Loucy (cell line): Measurements from ENCODE around the gene ZFP62.
A peak's percentile ranks its signal among the peaks of the same experiment; 100 is the strongest.

Experiments
- H2AFZ ChIP-seq: fragments of 200-600 bp; sonication (generic); 2 replicates; pipeline ENCODE4 v1.6.0; 2016; ENCODE audit warnings: antibody characterized with exemption, mild to moderate bottlenecking, low read length, moderate library complexity
- H3F3A ChIP-seq: fragments of 200-600 bp; 2 replicates; pipeline ENCODE4 v1.6.0; 2016; ENCODE audit warnings: antibody characterized with exemption, low read depth, mild to moderate bottlenecking
- H3K27me3 ChIP-seq: fragments of 200-600 bp; sonication (generic); 2 replicates; pipeline ENCODE4 v1.6.1; 2014; ENCODE audit warnings: low read length, mild to moderate bottlenecking; ENCODE audit not compliant: insufficient read depth, poor library complexity, severe bottlenecking
- H3K36me3 ChIP-seq: fragments of 200-600 bp; sonication (generic); 2 replicates; pipeline ENCODE4 v1.6.1; 2016; ENCODE audit warnings: low read length; ENCODE audit not compliant: insufficient read depth
- H3K4me1 ChIP-seq: fragments of 200-600 bp; sonication (generic); 2 replicates; pipeline ENCODE4 v1.5.1; 2014; ENCODE audit warnings: low read length, mild to moderate bottlenecking; ENCODE audit not compliant: insufficient read depth, poor library complexity, severe bottlenecking
- H3K4me2 ChIP-seq: fragments of 200-600 bp; sonication (generic); 2 replicates; pipeline ENCODE4 v1.6.0; 2014; ENCODE audit warnings: antibody characterized with exemption, low read length, low read depth, mild to moderate bottlenecking; ENCODE audit not compliant: poor library complexity, severe bottlenecking
- H3K4me3 ChIP-seq: fragments of 200-600 bp; sonication (generic); 2 replicates; pipeline ENCODE4 v1.5.1; 2014; ENCODE audit warnings: low read length, mild to moderate bottlenecking, mixed read lengths; ENCODE audit not compliant: poor library complexity, severe bottlenecking
- H3K79me2 ChIP-seq: fragments of 200-600 bp; sonication (generic); 2 replicates; pipeline ENCODE4 v1.6.1; 2014; ENCODE audit warnings: low read length; ENCODE audit not compliant: insufficient read depth
- H3K9ac ChIP-seq: fragments of 200-600 bp; sonication (generic); 2 replicates; pipeline ENCODE4 v1.6.0; 2014; ENCODE audit warnings: mild to moderate bottlenecking, low read depth, low read length, moderate library complexity; ENCODE audit not compliant: poor library complexity, severe bottlenecking
- H3K9me2 ChIP-seq: fragments of 200-600 bp; sonication (generic); replicated peaks from 2 replicates; pipeline ENCODE4 v1.6.1; 2016; ENCODE audit warnings: low read depth, low read length, mixed read lengths
- H3K9me3 ChIP-seq: fragments of 200-600 bp; sonication (generic); 2 replicates; pipeline ENCODE4 v1.6.1; 2014; ENCODE audit warnings: mild to moderate bottlenecking, antibody characterized with exemption, low read length, low read depth; ENCODE audit not compliant: insufficient read depth
- H4K20me1 ChIP-seq: fragments of 200-600 bp; sonication (generic); 2 replicates; pipeline ENCODE4 v1.6.0; 2014; ENCODE audit warnings: antibody characterized with exemption, low read length, mild to moderate bottlenecking; ENCODE audit not compliant: insufficient read depth, poor library complexity, severe bottlenecking
- EZH2phosphoT487 ChIP-seq: fragments of 200-600 bp; IDR thresholded peaks from 2 replicates; pipeline ENCODE4 v1.6.1; 2018; ENCODE audit warnings: antibody characterized with exemption, mild to moderate bottlenecking, moderate library complexity, borderline replicate concordance
- TF ChIP-seq, protein P1 (sequence below): fragments of 200-600 bp; sonication (generic); conservative IDR thresholded peaks from 2 replicates; pipeline ENCODE4 v1.5.1; 2014; ENCODE audit warnings: mild to moderate bottlenecking, antibody characterized with exemption, low read length

The ZFP62 gene

DNA sequence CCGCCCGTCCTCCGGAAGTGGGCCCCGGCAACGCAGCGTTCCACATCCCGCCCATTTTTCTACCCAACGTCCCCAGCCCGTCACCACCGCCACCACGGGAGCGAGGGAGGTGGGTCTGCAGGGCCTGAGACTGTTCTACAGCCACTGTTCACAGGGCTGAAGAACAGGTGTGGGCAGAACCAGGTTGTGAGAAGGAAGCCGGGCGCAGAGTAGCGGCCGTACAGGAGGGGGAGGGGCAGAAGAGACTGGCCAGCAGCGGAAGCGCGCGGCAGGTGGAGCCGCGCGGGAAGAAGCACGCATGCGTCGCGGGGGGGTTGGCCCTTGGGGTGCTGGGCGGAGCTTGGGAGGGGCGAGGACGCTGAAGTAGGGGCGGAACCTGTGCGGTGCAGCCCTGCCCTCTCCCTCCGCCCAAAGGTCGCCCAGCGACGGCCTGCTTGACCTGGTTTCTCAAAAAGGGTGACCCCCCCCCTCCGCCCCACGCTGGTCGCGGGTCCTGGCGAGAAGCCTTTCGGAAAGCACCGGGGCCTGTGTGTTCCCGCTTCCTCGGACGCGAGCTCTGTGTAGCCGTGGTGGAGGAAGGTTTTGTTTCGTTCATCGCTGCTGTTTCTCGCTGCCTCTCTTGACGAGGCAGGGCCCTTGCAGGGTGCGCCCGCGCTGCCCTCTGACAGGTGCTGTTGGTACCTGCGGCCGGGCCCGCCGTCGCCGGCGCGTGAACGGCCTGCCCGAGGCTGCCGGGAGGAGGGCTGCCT is 50.7 kb downstream of the ZFP62 start:
- Histone ChIP-seq H3K4me3 (peak overlapping the region; percentile 95), H4K20me1 (no peaks in the 10 kb centered on the region), H3K9me2 (no peaks in the 10 kb centered on the region), H3K36me3 (no peaks in the 10 kb centered on the region), H3K9ac (peak overlapping the region; percentile 87), H3K9me3 (no peaks in the 10 kb centered on the region), H2AFZ (peak overlapping the region; percentile 84), H3K79me2 (peaks cover 41% of the 10 kb centered on the region), H3F3A (no peaks in the 10 kb centered on the region), H3K4me1 (peaks cover 24% of the 10 kb centered on the region), H3K4me2 (peak overlapping the region; percentile 85), H3K27me3 (no peaks in the 10 kb centered on the region)
- no peak for TF ChIP-seq EZH2phosphoT487
- TF ChIP-seq, protein P1, sequence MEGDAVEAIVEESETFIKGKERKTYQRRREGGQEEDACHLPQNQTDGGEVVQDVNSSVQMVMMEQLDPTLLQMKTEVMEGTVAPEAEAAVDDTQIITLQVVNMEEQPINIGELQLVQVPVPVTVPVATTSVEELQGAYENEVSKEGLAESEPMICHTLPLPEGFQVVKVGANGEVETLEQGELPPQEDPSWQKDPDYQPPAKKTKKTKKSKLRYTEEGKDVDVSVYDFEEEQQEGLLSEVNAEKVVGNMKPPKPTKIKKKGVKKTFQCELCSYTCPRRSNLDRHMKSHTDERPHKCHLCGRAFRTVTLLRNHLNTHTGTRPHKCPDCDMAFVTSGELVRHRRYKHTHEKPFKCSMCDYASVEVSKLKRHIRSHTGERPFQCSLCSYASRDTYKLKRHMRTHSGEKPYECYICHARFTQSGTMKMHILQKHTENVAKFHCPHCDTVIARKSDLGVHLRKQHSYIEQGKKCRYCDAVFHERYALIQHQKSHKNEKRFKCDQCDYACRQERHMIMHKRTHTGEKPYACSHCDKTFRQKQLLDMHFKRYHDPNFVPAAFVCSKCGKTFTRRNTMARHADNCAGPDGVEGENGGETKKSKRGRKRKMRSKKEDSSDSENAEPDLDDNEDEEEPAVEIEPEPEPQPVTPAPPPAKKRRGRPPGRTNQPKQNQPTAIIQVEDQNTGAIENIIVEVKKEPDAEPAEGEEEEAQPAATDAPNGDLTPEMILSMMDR, result no peak

DNA sequence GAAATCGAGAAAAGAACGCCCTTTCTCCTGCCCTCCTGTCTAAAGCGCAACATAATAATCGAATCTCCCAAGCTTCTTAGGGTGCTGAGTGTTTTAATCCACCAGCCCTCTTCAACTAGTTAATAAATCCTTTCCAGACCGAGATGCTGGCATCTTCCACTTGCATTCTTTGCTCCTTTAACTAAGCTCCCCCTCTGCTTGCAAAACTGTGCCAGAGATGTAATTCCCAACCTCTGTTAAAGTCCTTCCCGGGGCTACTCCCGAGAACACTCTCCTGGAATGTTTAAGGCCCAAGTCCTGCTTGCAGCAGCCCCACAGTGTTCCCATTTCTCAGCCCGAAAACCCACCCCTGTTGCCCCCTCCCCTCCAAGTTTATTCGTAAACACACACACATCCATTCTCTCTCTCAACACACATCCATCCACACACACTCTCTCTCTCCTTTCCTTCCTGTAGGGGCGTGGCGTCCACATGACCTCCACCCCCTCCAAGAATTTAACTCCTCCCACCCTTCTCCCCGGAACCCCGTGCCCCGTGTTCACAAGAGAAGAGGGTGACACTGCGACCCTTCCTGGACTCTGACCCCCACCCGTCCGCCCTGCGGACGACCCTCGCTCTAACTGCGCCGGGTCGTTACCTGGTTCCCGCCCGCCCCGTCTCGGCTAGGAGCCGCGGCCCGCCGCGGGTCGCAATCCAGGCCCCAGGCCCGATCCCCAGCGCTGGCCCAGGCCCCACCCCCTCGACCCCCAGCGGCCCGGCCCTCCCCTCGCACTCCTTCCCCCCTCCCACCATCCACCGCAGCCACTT is 51.5 kb downstream of the ZFP62 start:
- Histone ChIP-seq H2AFZ (no peak overlapping the region; the same call in 1 of the 2 replicates), H3K9me2 (no peaks in the 10 kb centered on the region), H3K9me3 (no peaks in the 10 kb centered on the region), H3F3A (no peaks in the 10 kb centered on the region), H3K79me2 (peaks cover 49% of the 10 kb centered on the region), H3K36me3 (no peaks in the 10 kb centered on the region), H4K20me1 (no peaks in the 10 kb centered on the region), H3K4me2 (peak overlapping the region; percentile 93), H3K4me3 (peak overlapping the region; percentile 95), H3K9ac (peak overlapping the region; percentile 87), H3K4me1 (peaks cover 32% of the 10 kb centered on the region), H3K27me3 (no peaks in the 10 kb centered on the region)
- no peak for TF ChIP-seq EZH2phosphoT487
- TF ChIP-seq, protein P1, result no peak

DNA sequence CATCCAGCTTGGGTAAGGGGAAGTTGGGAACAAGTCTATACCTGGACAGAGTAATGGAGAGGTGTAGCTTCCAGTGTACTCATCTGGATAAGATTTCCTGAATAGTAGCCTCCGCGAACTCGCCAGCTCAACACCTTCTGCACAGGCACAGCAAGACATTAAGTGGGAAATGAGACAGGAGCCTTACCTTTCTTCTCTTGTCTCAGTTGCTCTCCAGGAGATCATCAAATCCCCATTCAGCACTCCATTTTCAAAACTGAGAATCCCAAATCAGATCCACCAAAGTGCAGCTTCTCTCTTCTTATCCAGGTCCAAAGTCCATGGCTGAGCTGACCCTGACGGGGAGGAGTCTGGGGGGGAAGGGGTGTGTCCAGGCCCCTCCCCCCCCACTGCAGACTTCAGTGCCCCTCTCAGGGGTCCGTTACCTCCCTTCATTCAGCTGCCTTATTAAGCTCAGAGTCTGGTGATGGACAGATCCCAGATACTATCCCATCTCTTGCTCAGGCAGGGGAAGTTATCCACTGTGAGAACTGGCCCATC is 52.5 kb downstream of the ZFP62 start:
- peaks cover 57% of the 10 kb centered on the region for H3K79me2 ChIP-seq
- H3K4me1 ChIP-seq, result peaks cover 39% of the 10 kb centered on the region
- no peaks in the 10 kb centered on the region for H3K9me2 ChIP-seq
- no peak overlapping the region for H2AFZ ChIP-seq
- H3F3A ChIP-seq, result no peaks in the 10 kb centered on the region
- H3K27me3 ChIP-seq, result no peaks in the 10 kb centered on the region
- peak overlapping the region; percentile 95 for H3K4me3 ChIP-seq
- no peaks in the 10 kb centered on the region for H4K20me1 ChIP-seq
- no peaks in the 10 kb centered on the region for H3K36me3 ChIP-seq
- H3K9ac ChIP-seq, result peak overlapping the region; percentile 87
- peak overlapping the region; percentile 93 for H3K4me2 ChIP-seq
- no peak for TF ChIP-seq EZH2phosphoT487
- TF ChIP-seq, protein P1, result no peak
- H3K9me3 ChIP-seq, result no peaks in the 10 kb centered on the region
